HG02759 (cell line): ENCODE results near the gene LIF.
"Not testable (repeated sequence)": the region's sequence is repeated elsewhere in the genome, so short reads cannot be mapped to it uniquely, and the experiment has no call there.

Source experiments
- ATAC-seq: cut with Tn5 transposase; IDR thresholded peaks from one replicate; pipeline ENCODE4 v1.9.1; 2021; ENCODE audit warnings: mild to moderate bottlenecking, moderate library complexity; ENCODE audit not compliant: unreplicated experiment

Gene LIF

GRCh38 chr22:30245181-30245984, 1.2 kb downstream of the LIF start:
- no peak for ATAC-seq

GRCh38 chr22:30244641-30245040, 1.9 kb downstream of the LIF start:
- ATAC-seq, result no peak

DNA sequence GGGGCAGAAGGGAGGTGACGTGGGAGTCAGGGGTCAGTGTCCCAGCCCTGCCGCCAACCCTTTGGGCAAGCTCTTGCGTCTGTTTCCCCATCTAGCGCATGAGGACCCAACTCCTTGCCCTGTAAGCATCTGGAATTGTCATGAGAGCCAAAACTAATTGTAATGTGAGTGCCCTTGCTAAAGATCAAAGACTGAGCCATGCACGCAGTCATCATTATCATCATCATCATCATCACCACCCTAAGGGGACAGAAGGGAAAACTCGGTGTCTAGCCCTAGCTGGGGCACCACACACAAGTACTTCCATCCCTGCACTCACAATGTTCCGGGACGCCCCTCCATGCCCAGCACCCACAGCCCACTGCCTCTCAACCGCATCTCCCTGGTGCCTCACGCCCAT, 2.5 kb downstream of the LIF start:
- no peak for ATAC-seq

- no peak for ATAC-seq
Observed at GRCh38 chr22:30243661-30244060, 2.9 kb downstream of the LIF start.

- no peak for ATAC-seq
Observed at GRCh38 chr22:30241576-30242371, 4.8 kb downstream of the LIF start.

- no peak for ATAC-seq
Observed at GRCh38 chr22:30240541-30241417, 5.8 kb downstream of the LIF start.

GRCh38 chr22:30239488-30240405, 6.8 kb downstream of the LIF start:
- no peak for ATAC-seq

- ATAC-seq, result no peak
Observed at GRCh38 chr22:30238661-30239487, 7.7 kb downstream of the LIF start.

GRCh38 chr22:30238136-30238535, 8.4 kb downstream of the LIF start:
- no peak for ATAC-seq

- no peak for ATAC-seq
Observed at GRCh38 chr22:30236875-30237274, 9.7 kb downstream of the LIF start.

- no peak for ATAC-seq
Observed at GRCh38 chr22:30235687-30236170, 10.8 kb downstream of the LIF start.

GRCh38 chr22:30234786-30235470, 11.6 kb downstream of the LIF start:
- ATAC-seq, result no peak

DNA sequence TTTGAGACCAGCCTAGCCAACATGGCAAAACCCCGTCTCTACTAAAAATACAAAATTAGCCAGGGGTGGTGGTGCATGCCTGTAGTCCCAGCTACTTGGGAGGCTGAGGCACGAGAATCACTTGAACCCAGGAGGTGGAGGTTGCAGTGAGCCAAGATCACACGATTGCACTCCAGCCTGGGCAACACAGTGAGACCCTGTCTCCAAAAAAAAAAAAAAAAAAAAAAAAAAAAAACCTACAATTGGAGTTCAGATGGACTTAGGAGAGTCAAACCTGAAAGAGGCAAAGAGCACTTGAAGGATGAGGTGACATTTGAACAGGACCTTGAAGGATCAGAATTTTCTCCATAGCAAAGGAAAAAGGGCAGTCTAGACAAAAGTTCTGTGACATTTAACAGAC, 12.2 kb downstream of the LIF start:
- ATAC-seq, result not testable (repeated sequence)

DNA sequence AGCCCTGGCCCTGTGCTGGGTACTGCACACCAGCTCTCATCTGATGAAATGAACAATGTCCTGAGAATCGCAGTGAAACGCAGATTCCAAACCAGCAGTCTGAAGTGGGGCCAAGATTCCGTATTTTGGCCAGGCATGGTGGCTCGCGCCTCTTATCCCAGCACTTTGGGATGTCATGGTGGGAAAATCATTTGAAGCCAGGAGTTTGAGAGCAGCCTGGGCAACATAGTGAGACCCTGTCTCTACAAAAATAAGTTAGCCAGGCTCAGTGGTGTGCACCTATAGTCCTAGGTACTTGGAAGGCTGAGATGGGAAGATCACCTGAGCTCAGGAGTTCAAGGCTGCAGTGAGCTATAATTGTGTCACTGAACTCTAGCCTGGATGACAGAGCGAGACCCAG, 13.0 kb downstream of the LIF start:
- ATAC-seq, result no peak

- ATAC-seq, result no peak
Observed at GRCh38 chr22:30232716-30233218, 13.8 kb downstream of the LIF start.

DNA sequence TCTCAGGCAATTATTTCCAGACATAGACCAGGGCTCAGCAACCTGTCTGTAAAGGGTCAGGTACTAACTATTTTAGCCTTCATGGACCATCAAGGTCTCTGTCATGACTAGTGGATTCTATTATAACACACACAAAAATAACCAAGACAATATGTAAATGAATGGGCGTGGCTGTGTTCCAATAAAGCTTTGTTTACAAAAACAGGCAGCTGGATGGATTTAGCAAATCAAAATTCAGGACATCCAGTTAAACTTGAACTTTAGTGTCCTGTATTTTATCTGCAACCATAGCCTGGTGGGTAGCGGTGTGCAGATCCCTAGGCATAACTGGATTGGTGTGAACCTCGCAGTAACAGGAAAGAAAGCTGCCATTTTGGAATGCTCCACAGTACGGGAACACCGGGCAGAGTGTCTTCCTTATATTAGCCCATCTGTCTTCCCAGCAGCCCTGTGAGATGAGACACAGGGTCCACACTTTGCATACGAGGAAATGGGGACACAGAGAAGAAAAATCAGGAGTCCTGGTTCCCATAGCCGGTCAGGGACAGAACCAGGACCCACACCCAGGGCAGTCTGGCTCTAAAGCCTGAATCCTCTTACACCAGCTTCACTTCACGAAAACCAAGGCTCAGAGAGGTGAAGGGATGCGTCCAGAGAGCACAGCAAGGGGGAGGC, 15.6 kb downstream of the LIF start:
- no peak for ATAC-seq

GRCh38 chr22:30230330-30230729, 16.2 kb downstream of the LIF start:
- no peak for ATAC-seq
